ENCODE results near the gene LCN15.

LCN15 gene

DNA sequence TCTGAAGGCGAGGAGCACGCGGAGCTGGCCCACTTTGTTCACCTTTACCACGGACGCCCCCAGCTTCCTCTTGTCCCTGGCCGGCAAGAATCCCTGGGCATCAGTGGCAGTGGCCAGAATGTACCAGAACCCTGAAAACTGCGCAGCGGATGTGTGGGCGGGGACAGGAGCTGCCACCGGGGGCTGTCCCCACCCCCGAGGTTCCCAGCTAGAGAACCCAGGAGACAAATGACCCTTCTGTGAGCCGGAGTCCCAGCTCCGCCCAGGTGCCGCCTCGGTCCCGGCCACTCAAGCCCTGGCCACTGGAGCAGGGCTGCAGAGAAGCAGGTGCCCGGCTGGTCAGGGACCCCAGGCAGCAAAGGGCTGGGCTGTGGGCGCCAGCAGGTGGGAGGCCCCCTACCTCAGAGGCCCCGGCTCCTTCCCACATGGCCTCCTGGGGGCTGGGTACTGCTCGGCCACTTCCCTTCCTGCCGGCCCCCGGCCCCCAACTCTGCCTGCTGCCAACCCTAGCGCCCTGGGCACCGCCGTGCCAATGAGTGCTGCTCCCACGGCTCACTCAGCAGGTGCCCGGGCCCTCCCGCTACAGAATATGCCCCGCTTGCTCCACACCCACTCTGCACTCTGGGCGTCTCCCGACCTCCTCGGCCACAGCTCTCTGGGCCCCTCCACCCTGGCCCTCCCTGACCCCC is 22.3 kb downstream of the LCN15 start:
- TF ChIP-seq ZFHX2 (tag by site-specific recombination; conservative IDR thresholded peaks at IDR 0.05) = peak; percentile 75
- TF ChIP-seq ZNF558 (tag by site-specific recombination; IDR thresholded peaks at IDR 0.05) = no peak
- TF ChIP-seq, protein P1, sequence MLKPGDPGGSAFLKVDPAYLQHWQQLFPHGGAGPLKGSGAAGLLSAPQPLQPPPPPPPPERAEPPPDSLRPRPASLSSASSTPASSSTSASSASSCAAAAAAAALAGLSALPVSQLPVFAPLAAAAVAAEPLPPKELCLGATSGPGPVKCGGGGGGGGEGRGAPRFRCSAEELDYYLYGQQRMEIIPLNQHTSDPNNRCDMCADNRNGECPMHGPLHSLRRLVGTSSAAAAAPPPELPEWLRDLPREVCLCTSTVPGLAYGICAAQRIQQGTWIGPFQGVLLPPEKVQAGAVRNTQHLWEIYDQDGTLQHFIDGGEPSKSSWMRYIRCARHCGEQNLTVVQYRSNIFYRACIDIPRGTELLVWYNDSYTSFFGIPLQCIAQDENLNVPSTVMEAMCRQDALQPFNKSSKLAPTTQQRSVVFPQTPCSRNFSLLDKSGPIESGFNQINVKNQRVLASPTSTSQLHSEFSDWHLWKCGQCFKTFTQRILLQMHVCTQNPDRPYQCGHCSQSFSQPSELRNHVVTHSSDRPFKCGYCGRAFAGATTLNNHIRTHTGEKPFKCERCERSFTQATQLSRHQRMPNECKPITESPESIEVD (tag by site-specific recombination; IDR thresholded peaks at IDR 0.05) = no peak
- TF ChIP-seq ZNF138 (tag by site-specific recombination; IDR thresholded peaks at IDR 0.05; ENCODE audit: borderline replicate concordance) = no peak
- TF ChIP-seq GLI4 (tag by site-specific recombination; IDR thresholded peaks at IDR 0.05) = no peak
- TF ChIP-seq, protein P2, sequence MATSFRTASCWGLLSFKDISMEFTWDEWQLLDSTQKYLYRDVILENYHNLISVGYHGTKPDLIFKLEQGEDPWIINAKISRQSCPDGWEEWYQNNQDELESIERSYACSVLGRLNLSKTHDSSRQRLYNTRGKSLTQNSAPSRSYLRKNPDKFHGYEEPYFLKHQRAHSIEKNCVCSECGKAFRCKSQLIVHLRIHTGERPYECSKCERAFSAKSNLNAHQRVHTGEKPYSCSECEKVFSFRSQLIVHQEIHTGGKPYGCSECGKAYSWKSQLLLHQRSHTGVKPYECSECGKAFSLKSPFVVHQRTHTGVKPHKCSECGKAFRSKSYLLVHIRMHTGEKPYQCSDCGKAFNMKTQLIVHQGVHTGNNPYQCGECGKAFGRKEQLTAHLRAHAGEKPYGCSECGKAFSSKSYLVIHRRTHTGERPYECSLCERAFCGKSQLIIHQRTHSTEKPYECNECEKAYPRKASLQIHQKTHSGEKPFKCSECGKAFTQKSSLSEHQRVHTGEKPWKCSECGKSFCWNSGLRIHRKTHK (tag by site-specific recombination; IDR thresholded peaks at IDR 0.05) = no peak
- 0 out of 2 replicates have a peak, but pooled peaks have one; percentile 30 for TF ChIP-seq ZIC2 (tag by site-specific recombination; IDR thresholded peaks at IDR 0.05)
- no peak for TF ChIP-seq BCL11A (tag by site-specific recombination; IDR thresholded peaks at IDR 0.05; ENCODE audit: low read depth)
- TF ChIP-seq, protein P3, sequence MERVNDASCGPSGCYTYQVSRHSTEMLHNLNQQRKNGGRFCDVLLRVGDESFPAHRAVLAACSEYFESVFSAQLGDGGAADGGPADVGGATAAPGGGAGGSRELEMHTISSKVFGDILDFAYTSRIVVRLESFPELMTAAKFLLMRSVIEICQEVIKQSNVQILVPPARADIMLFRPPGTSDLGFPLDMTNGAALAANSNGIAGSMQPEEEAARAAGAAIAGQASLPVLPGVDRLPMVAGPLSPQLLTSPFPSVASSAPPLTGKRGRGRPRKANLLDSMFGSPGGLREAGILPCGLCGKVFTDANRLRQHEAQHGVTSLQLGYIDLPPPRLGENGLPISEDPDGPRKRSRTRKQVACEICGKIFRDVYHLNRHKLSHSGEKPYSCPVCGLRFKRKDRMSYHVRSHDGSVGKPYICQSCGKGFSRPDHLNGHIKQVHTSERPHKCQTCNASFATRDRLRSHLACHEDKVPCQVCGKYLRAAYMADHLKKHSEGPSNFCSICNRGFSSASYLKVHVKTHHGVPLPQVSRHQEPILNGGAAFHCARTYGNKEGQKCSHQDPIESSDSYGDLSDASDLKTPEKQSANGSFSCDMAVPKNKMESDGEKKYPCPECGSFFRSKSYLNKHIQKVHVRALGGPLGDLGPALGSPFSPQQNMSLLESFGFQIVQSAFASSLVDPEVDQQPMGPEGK (tag by site-specific recombination; IDR thresholded peaks at IDR 0.05) = no peak
- no peak for TF ChIP-seq ZNF521 (tag by site-specific recombination; IDR thresholded peaks at IDR 0.05)
- no peak for TF ChIP-seq ZNF112 (tag by site-specific recombination; IDR thresholded peaks at IDR 0.05)
- TF ChIP-seq ZFP37 (tag by site-specific recombination; IDR thresholded peaks at IDR 0.05) = no peak
- no peak for TF ChIP-seq ZNF24 (tag by site-specific recombination; IDR thresholded peaks at IDR 0.05)
- TF ChIP-seq ZNF473 (tag by site-specific recombination; IDR thresholded peaks at IDR 0.05) = no peak
- peak; percentile 70; the same call in 1 of the 2 replicates for TF ChIP-seq EGR2 (tag by site-specific recombination; IDR thresholded peaks at IDR 0.05; ENCODE audit: low read depth)
- H3K4me3 ChIP-seq (ENCODE audit: low read depth, low read length) = no peak overlapping the region
- H3K9me3 ChIP-seq (ENCODE audit: control insufficient read depth, insufficient read depth, low read depth, low read length) = no peaks in the 10 kb centered on the region
- H3K36me3 ChIP-seq (ENCODE audit: control insufficient read depth in 2 of 2, insufficient read depth in 1 of 2, low read length in 2 of 2) = no peaks in the 10 kb centered on the region
- no peaks in the 10 kb centered on the region for H3K4me1 ChIP-seq (ENCODE audit: control insufficient read depth, insufficient read depth, low read length)
- POLR2A ChIA-PET = interaction anchor here (2.3 kb wide), 1 partner anchor 13 kb away, joined by 7 read pairs; no protein-coding TSS in a partner anchor
- H3K27ac ChIP-seq (ENCODE audit: extremely low read depth, low read depth, low read length) = no peak overlapping the region
- CTCF ChIA-PET = interaction anchor here (0.7 to 1.2 kb wide), 2 partner anchors 13 to 16 kb away, joined by 6 to 14 read pairs; partner anchors contain the start of gene LCN8

DNA sequence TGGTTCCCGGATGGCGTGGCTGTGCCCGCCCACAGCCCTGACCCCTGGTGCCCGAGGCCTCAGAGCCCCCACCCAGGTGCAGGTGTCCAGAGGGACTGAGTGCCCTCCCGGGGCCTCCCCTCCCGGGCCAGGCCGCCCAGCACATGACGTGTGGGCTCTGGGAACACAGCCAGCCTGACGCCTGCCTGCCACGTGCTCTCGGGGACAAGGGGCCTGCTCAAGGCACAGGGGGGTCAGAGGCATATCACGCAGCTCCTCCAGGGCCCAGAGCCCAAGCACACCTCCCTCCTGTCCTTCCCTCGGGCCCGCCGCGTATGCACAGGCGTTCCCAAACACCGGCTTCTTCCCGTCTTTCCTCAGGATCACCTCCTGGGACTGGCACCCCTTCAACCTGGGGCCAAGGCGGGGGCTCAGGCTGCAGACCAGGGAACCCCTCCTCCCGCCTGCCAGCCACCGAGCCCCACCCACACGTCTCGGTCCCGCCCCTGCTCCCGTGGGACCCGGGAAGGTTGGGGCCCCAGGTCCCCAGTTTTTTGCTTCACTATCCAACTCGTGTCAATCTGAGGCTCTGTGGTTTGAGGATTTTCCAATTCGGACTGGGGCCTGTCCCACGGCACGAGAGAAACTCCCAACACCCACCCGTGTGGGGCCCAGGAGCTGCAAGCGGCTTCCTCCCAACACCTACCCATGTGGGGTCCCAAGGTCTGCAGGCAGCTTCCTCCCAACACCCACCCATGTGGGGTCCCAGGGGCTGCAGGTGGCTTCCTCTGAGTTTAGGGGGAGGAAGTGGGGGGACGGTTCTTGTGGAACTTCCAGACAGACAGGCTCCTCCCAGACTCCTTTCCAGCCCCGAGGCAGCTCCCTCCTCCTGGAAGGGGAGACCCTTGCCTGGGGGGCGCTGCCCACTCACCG is 23.1 kb downstream of the LCN15 start:
- no peaks in the 10 kb centered on the region for H3K4me1 ChIP-seq (ENCODE audit: control insufficient read depth, insufficient read depth, low read length)
- POLR2A ChIA-PET = interaction anchor here (2.3 kb wide), 1 partner anchor 12 kb away, joined by 7 read pairs; no protein-coding TSS in a partner anchor
- CTCF ChIA-PET = interaction anchor here (0.7 to 1.2 kb wide), 2 partner anchors 12 to 17 kb away, joined by 6 to 14 read pairs; partner anchors contain the start of gene LCN8
- no peaks in the 10 kb centered on the region for H3K9me3 ChIP-seq (ENCODE audit: control insufficient read depth, insufficient read depth, low read depth, low read length)
- H3K27ac ChIP-seq (ENCODE audit: extremely low read depth, low read depth, low read length) = no peak overlapping the region
- H3K4me3 ChIP-seq (ENCODE audit: low read depth, low read length) = no peak overlapping the region
- no peaks in the 10 kb centered on the region for H3K36me3 ChIP-seq (ENCODE audit: control insufficient read depth in 2 of 2, insufficient read depth in 1 of 2, low read length in 2 of 2)
- no peak for TF ChIP-seq SETDB1 (IDR thresholded peaks at IDR 0.05; ENCODE audit: insufficient read length, low read length)
- TF ChIP-seq ZNF335 (tag by site-specific recombination; conservative IDR thresholded peaks at IDR 0.05) = 0 out of 2 replicates have a peak, but pooled peaks have one; percentile 12
- TF ChIP-seq, protein P4, sequence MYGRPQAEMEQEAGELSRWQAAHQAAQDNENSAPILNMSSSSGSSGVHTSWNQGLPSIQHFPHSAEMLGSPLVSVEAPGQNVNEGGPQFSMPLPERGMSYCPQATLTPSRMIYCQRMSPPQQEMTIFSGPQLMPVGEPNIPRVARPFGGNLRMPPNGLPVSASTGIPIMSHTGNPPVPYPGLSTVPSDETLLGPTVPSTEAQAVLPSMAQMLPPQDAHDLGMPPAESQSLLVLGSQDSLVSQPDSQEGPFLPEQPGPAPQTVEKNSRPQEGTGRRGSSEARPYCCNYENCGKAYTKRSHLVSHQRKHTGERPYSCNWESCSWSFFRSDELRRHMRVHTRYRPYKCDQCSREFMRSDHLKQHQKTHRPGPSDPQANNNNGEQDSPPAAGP (tag by site-specific recombination; IDR thresholded peaks at IDR 0.05) = peak; percentile 48; the same call in 1 of the 2 replicates
- no peak for TF ChIP-seq ZNF677 (tag by site-specific recombination; IDR thresholded peaks at IDR 0.05)
- TF ChIP-seq, protein P5, sequence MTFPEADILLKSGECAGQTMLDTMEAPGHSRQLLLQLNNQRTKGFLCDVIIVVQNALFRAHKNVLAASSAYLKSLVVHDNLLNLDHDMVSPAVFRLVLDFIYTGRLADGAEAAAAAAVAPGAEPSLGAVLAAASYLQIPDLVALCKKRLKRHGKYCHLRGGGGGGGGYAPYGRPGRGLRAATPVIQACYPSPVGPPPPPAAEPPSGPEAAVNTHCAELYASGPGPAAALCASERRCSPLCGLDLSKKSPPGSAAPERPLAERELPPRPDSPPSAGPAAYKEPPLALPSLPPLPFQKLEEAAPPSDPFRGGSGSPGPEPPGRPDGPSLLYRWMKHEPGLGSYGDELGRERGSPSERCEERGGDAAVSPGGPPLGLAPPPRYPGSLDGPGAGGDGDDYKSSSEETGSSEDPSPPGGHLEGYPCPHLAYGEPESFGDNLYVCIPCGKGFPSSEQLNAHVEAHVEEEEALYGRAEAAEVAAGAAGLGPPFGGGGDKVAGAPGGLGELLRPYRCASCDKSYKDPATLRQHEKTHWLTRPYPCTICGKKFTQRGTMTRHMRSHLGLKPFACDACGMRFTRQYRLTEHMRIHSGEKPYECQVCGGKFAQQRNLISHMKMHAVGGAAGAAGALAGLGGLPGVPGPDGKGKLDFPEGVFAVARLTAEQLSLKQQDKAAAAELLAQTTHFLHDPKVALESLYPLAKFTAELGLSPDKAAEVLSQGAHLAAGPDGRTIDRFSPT (tag by site-specific recombination; IDR thresholded peaks at IDR 0.05) = peak; percentile 46; the same call in 1 of the 2 replicates
- 0 out of 2 replicates have a peak, but pooled peaks have one; percentile 16 for TF ChIP-seq ZBTB48 (tag by site-specific recombination; IDR thresholded peaks at IDR 0.05)
- TF ChIP-seq GLIS1 (tag by site-specific recombination; IDR thresholded peaks at IDR 0.05) = peak; percentile 86
- no peak for TF ChIP-seq ZNF624 (tag by site-specific recombination; IDR thresholded peaks at IDR 0.05)
- TF ChIP-seq ZIC2 (tag by site-specific recombination; IDR thresholded peaks at IDR 0.05) = peak; percentile 25; the same call in 1 of the 2 replicates
- TF ChIP-seq GLIS2 (tag by site-specific recombination; IDR thresholded peaks at IDR 0.05) = peak; percentile 60

Data from HEK293 (cell line).